GM18508 (cell line): ENCODE results near the gene DDAH2.

Experiments
- ATAC-seq: cut with Tn5 transposase; IDR thresholded peaks from one replicate; pipeline ENCODE4 v1.9.1; 2021; ENCODE audit warnings: moderate number of reproducible peaks; ENCODE audit not compliant: insufficient read depth, unreplicated experiment

The DDAH2 gene, protein sequence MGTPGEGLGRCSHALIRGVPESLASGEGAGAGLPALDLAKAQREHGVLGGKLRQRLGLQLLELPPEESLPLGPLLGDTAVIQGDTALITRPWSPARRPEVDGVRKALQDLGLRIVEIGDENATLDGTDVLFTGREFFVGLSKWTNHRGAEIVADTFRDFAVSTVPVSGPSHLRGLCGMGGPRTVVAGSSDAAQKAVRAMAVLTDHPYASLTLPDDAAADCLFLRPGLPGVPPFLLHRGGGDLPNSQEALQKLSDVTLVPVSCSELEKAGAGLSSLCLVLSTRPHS

GRCh38 chr6:31728767-31729514 lies at the start of gene DDAH2:
Gene DDAH2 (minus strand): TSS chr6:31729299. CDS start chr6:31729161, 138 bp downstream.
- ATAC-seq = no peak

DNA sequence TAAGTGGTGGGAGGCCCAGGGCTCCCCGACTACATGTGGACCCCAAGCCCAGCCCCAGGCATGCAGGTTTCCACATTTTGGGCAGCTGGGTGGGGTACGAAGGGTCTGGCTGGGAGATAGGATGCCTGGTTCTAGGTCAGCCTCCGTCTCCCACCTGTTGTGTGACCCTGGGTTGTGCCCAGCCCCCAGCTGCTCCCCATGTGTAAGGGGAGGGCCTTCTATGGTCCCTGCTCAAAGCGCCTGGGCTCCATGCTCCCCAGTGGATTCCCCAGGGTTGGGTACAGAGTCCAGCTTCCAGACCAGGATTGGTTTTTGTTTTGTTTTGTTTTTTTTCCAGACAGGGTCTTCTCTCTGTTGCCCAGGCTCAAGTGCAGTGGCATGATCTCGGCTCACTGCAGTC lies 49.1 kb upstream of the DDAH2 start:
- ATAC-seq = no peak

DNA sequence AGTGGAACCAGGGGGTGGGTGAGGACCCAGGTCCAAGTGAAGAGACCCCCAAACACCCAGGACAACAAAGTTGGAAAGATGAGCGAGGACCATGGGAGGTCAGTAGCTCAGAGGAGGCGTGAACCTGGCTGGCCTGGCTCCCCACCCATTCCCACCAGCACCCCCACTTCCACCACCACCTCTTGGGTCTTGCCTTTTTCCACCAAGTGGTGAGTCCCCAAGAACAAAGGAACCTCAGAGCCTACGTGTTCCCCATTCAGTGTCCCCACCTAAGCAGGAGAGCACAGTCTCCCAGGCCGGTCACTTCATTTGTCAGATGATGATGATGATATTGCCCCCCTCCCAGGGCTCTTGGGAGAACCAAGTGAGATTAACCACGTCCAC lies 48.6 kb upstream of the DDAH2 start:
- no peak for ATAC-seq

DNA sequence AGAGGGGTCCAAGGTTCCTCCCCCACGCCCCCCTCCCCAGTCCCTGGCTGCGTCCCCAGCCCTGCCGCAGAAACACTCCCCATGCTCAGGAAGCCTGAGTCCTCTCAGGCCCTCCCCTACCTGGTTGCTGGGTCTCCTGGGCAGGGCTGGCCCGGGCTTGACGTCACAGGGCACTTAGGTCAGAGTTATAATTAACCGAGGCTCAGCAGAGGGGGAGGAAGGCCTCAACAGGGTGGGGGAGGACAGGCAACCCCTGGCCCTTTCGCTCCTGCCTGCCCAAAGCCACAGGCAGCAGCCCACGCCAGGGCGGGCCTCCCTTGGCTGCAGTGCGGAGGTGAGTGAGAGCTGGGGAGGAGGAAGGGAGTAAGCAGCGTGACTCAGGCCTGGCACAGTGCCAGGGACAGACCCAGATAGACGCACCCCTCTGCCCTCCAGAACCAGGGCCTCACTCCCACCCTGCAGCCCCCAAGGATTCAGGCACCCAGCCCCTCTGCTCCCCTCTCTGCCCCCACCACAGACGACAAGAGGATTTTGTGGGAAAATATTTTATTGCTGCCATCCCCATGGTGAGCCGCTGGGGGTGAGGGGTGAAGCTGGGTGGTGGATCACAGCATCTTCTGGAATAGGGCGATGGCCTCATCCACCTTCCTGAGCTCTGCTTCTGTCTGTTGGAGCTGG lies 48.0 kb upstream of the DDAH2 start, which contains the start of gene VWA7:
Gene VWA7, minus strand, starts transcription at position 340 of the 678 bp plus-strand sequence. CDS start 549 bp downstream, outside the sequence.
- no peak for ATAC-seq

DNA sequence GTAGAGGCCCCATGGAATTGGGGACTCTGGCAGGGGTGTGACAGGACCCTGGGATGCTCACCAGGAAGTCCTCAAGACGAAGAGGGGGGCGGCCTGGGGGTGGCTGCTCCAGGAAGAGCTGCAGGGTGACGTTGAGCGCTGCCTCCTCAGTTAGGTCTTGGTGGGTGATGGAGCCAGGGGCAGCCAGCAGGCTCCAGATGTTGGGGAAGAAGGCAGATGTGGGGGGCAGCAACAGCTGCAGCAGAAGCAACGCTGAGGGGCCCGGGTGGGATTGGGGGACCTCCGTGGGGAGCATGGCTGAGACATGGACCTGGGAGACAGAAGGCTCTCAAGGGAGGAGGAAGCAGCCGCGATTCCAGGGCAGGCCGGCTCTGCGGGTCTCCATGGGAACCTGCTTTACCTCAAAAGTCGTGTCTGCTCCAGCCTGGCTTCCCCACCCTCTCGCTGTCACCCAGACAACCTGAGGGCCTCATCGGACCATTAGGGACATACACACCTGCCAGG lies 47.4 kb upstream of the DDAH2 start:
- no peak for ATAC-seq

GRCh38 chr6:31775633-31776484 lies 46.8 kb upstream of the DDAH2 start:
- ATAC-seq = no peak

DNA sequence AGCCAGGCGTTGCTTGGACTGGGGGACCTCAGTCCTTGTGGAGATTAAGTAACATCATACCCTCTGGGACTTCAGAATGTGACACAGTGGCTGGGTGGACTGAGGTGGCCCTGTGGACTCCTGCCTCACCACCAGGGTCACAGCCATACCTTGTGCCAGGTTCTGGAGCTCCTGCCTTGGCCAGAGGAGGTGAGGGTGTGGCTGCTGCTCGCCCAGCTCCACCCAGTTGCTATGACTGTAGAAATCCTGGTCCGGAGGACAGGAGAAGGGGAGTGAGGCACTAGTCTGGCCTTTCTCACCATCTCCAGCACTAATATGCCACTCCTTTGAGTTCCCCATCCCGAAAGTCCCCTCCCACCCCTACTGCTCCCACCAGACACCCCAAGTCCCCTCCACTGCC lies 46.1 kb upstream of the DDAH2 start:
- ATAC-seq = no peak

DNA sequence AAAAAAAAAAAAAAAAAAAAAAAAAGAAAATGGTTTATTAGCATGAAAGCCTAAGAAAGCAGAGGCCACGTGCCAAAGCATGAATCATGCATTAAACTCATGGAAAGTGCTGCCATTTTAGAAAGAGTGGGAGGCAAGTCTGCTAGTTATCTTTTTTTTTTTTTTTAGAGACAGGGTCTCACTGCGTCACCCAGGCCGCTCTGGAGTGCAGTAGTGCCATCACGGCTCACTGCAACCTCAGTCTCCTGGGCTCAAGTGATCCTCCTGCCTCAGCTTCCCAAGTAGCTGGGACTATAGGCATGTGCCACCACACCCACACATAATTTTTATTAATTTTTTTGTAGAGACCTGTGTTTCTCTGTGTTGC lies 42.9 kb upstream of the DDAH2 start:
- ATAC-seq = no peak

- no peak for ATAC-seq
Observed at GRCh38 chr6:31770860-31771259, 41.8 kb upstream of the DDAH2 start.

DNA sequence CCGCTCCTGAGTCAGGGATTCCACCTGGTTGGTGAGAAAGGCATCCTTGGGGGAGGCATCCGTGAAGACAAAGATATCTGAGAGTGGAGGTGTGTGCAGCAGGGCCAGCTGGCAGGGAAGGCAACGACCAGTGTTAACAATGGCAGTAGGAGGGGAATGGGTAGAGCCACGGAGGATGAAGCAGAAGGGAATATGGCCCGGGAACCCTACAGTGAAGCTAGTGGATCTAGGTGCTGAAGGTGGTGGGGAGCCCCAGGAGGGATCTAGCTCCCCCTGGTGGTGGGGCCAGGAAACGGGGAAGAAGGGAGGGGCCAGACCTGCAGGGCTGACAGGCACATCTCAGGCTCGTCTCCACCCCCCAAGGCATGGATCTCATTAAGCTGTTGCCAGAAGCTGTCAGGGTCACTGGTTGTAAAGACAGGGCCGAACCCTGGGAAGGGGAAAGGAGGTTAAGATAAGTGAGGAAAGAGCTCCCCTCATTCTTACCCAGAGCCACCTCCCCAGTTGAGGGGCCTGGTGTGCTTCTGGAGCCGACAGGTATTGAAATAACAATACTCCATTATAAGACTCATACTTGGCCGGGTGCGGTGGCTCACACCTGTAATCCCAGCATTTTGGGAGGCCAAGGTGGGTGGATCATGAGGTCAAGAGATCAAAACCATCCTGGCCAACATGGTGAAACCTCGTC lies 40.7 kb upstream of the DDAH2 start:
- no peak for ATAC-seq

DNA sequence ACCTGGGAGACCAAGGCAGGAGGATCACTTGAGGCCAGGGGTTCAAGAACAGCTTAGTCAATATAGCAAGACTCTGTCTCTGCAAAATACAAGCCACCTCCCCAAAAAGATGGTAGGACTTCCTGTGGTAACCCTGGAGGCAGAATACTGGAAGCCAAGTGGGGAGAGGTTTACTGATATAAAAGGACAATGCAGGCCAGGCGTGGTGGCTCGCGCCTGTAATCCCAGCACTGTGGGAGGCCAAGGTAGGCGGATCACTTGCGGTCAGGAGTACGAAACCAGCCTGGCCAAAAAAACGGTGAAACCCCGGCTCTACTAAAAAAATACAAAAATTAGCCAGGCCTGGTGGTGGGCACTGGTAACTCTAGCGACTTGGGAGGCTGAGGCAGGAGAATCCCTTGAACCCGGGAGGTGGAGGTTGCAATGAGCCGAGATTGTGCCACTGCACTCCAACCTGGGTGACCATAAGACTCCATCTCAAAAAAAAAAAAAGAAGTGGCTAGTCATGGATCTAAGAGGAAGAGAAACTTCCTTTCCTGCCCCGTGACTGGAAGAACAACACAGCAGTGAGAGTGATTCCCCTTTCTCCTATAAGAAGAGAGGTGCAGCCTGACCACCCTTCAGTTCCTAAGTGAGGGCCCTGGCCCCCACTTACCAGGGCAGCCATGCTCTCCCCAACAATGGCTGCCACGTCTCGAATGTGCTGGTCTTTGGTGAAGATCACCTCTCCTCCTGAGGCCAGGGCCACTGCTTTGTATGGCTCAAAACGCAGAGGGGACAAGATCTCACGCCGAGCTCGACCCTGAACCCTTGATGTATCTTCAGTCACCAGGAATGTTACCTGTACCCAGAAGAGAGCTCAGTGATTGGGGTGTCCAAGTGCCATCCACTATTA lies 39.5 kb upstream of the DDAH2 start:
- no peak for ATAC-seq

GRCh38 chr6:31767096-31767645 lies 38.1 kb upstream of the DDAH2 start:
- no peak for ATAC-seq

DNA sequence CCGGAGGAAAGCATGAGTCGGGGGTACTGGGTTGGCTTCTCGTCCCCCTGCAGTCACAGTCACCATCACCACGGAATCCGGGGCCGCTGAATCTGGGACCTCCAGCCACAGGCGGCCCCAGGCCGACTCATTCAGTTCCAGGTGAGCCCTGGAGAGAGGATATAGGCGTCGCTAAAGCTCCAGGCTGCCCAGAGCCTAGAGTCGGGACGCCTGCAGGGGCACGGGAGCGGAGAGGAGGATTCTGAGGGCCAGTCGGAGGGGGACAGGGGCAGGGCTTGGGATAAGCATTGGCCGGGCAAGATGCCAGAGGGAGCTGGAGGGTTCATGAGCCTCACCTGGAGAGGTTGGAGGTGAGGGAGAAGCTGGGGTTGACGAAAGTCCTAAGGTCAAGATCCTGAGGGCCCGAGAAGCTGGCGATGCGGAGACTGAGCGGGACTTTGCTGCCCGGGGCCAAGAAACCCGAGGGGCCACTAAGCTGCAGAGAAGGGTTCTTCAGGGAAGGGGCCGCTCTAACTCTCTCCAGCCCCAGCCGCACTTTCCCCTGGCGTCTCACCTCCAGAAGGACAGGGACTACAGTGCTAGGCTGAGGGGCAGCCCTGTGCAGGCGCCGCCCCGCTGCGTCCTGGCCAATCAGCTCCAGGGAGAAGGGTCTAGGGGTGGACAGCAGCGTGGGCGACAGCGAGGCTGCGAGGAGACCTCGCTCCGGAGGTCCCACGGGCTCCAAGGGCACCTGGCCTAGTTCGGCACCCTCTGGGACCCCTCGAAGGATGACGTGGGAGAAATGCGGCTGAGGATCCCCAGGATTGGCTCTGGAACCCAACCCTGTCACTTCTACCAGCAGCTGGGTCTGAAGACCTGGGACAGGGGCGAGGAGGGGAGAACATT lies 37.1 kb upstream of the DDAH2 start:
- ATAC-seq = no peak

- no peak for ATAC-seq
Observed at GRCh38 chr6:31765559-31765909, 36.4 kb upstream of the DDAH2 start.

GRCh38 chr6:31764198-31764597 lies 35.1 kb upstream of the DDAH2 start:
- ATAC-seq = no peak

- no peak for ATAC-seq
Observed at GRCh38 chr6:31763619-31763940, 34.5 kb upstream of the DDAH2 start.

- no peak for ATAC-seq
Observed at GRCh38 chr6:31762878-31763618, 33.9 kb upstream of the DDAH2 start.
